Erythroblast (primary cell): ENCODE data around the gene RSPH4A.

ENCODE experiments used
- GATA1 ChIP-seq: IDR thresholded peaks from 2 replicates; pipeline ENCODE4 v1.6.1; 2011; ENCODE audit warnings: low read depth, mild to moderate bottlenecking, control low read depth, low read length, moderate library complexity
- POLR2A ChIP-seq: IDR thresholded peaks from 2 replicates; pipeline ENCODE4 v1.6.1; 2011; ENCODE audit warnings: mild to moderate bottlenecking, low read length

- TF ChIP-seq POLR2A = no peak
- no peak for TF ChIP-seq GATA1
These were observed 17.4 kb downstream of the RSPH4A start for GRCh38 chr6:116633685-116634084.
